OCI-LY3 (cell line): ENCODE results near the gene CALHM4.

Source experiments
- H2AFZ ChIP-seq: fragments of 200-600, 300-600 bp; shearing (Covaris generic); 2 replicates; pipeline ENCODE4 v1.6.0; 2014; ENCODE audit warnings: antibody characterized with exemption, low read depth, low read length
- H3K27ac ChIP-seq: fragments of 200-600, 300-600 bp; sonication (generic); 2 replicates; pipeline ENCODE4 v1.5.1; 2014; ENCODE audit warnings: mild to moderate bottlenecking, low read length, moderate library complexity, mixed read lengths
- H3K27me3 ChIP-seq: fragments of 200-600, 300-600 bp; sonication (generic); 2 replicates; pipeline ENCODE4 v1.6.1; 2014; ENCODE audit warnings: low read depth, low read length, mixed read lengths
- H3K36me3 ChIP-seq: fragments of 200-600, 300-600 bp; sonication (generic); replicated peaks from 2 replicates; pipeline ENCODE3; 2014; ENCODE audit warnings: low read depth, low read length, mixed read lengths
- H3K4me1 ChIP-seq: fragments of 300-600, 200-600 bp; sonication (generic); 2 replicates; pipeline ENCODE4 v1.6.1; 2014; ENCODE audit warnings: low read length, mixed read lengths
- H3K4me2 ChIP-seq: fragments of 200-600, 300-600 bp; sonication (generic); 2 replicates; pipeline ENCODE4 v1.6.1; 2014; ENCODE audit warnings: low read length, mixed read lengths
- H3K4me3 ChIP-seq: fragments of 300-600, 200-600 bp; sonication (generic); 2 replicates; pipeline ENCODE4 v1.5.1; 2014; ENCODE audit warnings: antibody characterized with exemption, mild to moderate bottlenecking, low read length, moderate library complexity
- H3K79me2 ChIP-seq: fragments of 300-600, 200-600 bp; shearing (Covaris generic); 2 replicates; pipeline ENCODE4 v1.6.1; 2014; ENCODE audit warnings: mild to moderate bottlenecking, low read length, mixed read lengths
- H3K9ac ChIP-seq: fragments of 300-600, 200-600 bp; shearing (Covaris generic); 2 replicates; pipeline ENCODE4 v1.6.0; 2014; ENCODE audit warnings: mild to moderate bottlenecking, low read length, moderate library complexity
- H3K9me3 ChIP-seq: fragments of 200-600, 300-600 bp; shearing (Covaris generic); 2 replicates; pipeline ENCODE4 v1.6.1; 2014; ENCODE audit warnings: low read length, mixed read lengths; ENCODE audit not compliant: insufficient read depth
- H4K20me1 ChIP-seq: fragments of 200-600, 300-600 bp; sonication (generic); 2 replicates; pipeline ENCODE4 v1.6.1; 2016; ENCODE audit warnings: low read length, mixed read lengths; ENCODE audit not compliant: insufficient read depth
- EZH2phosphoT487 ChIP-seq: fragments of 200-600 bp; shearing (Covaris generic); IDR thresholded peaks from 2 replicates; pipeline ENCODE4 v1.6.1; 2018; ENCODE audit warnings: antibody characterized with exemption, mixed run types, low read depth
- TF ChIP-seq, protein P1 (sequence below): fragments of 200-600, 300-600 bp; sonication (generic); IDR thresholded peaks from 2 replicates; pipeline ENCODE4 v1.5.1; 2014; ENCODE audit warnings: antibody characterized with exemption, low read length, low read depth

CALHM4 gene

DNA sequence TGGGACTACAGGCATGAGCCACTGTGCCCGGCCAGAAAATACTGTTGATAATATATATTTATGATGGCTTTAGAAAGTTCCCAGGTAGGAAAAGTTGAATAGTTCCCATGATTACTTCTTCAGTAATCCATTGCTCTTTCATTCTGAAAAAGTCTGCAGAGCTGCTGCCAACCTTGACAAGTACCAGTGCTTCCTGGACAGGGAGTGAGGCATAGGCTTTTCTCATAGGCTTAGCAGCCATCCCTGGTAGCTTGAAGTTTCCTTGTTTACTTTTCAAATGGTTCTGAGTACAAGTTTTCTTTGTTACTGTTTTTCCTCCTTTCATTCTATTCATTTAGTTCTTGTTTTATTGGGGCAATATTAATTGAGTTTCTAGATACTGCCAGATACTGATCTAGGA, 25.6 kb downstream of the CALHM4 start:
- H3K79me2 ChIP-seq, result peaks cover 40% of the 10 kb centered on the region
- no peak overlapping the region for H3K27ac ChIP-seq
- H3K27me3 ChIP-seq, result no peaks in the 10 kb centered on the region
- H3K9ac ChIP-seq, result no peak overlapping the region
- TF ChIP-seq EZH2phosphoT487, result no peak
- TF ChIP-seq, protein P1, sequence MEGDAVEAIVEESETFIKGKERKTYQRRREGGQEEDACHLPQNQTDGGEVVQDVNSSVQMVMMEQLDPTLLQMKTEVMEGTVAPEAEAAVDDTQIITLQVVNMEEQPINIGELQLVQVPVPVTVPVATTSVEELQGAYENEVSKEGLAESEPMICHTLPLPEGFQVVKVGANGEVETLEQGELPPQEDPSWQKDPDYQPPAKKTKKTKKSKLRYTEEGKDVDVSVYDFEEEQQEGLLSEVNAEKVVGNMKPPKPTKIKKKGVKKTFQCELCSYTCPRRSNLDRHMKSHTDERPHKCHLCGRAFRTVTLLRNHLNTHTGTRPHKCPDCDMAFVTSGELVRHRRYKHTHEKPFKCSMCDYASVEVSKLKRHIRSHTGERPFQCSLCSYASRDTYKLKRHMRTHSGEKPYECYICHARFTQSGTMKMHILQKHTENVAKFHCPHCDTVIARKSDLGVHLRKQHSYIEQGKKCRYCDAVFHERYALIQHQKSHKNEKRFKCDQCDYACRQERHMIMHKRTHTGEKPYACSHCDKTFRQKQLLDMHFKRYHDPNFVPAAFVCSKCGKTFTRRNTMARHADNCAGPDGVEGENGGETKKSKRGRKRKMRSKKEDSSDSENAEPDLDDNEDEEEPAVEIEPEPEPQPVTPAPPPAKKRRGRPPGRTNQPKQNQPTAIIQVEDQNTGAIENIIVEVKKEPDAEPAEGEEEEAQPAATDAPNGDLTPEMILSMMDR, result no peak
- H3K4me2 ChIP-seq, result no peak overlapping the region
- H3K36me3 ChIP-seq, result peaks cover 11% of the 10 kb centered on the region
- H3K4me3 ChIP-seq, result no peak overlapping the region
- no peaks in the 10 kb centered on the region for H3K9me3 ChIP-seq
- H2AFZ ChIP-seq, result no peak overlapping the region
- H3K4me1 ChIP-seq, result peaks cover 7% of the 10 kb centered on the region
- no peaks in the 10 kb centered on the region for H4K20me1 ChIP-seq

DNA sequence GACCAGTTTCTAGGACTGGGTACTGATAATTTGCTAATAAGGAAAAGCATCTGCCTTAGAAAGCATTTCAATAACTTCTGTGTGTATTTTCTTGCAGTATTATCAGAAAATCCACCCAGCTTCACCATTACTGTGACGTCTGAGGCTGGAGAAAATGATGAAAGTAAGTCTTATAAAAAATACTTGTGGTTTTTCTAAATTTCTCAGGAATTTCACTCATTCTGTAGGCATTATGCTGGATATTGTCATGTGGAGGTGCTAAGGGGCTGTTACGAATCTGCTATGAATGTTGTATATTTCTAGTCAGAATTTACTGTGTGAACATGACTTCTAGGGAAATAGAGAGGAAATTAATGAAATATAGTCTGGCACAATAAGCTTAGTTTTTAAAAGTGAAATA, 26.6 kb downstream of the CALHM4 start:
- no peak overlapping the region for H3K4me2 ChIP-seq
- H3K9me3 ChIP-seq, result no peaks in the 10 kb centered on the region
- no peak overlapping the region for H3K4me3 ChIP-seq
- H3K79me2 ChIP-seq, result peaks cover 32% of the 10 kb centered on the region
- H3K4me1 ChIP-seq, result peaks cover 7% of the 10 kb centered on the region
- H3K27me3 ChIP-seq, result no peaks in the 10 kb centered on the region
- H4K20me1 ChIP-seq, result no peaks in the 10 kb centered on the region
- no peak overlapping the region for H3K27ac ChIP-seq
- peaks cover 16% of the 10 kb centered on the region for H3K36me3 ChIP-seq
- no peak overlapping the region for H3K9ac ChIP-seq
- no peak overlapping the region for H2AFZ ChIP-seq
- TF ChIP-seq, protein P1, result no peak
- no peak for TF ChIP-seq EZH2phosphoT487

DNA sequence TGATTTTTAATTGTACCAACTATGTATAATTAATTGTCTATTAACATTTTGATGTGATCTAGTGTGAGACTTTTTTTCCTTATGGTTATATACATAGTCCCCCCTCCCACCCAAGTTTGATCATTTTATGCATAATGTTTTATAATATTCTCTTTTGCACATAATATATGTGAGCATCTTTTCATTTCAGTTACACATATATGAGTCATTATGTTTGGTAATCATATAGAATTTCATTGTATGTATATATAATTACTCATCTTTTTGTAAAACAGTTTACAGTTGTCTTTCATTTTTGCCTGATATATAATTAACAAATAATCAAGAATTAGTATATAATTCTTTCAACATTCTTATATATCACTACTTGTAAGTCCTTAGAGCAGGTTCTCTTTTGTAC, 32.7 kb downstream of the CALHM4 start:
- Histone ChIP-seq H4K20me1 (no peaks in the 10 kb centered on the region), H3K27ac (no peak overlapping the region), H3K36me3 (peaks cover 14% of the 10 kb centered on the region), H3K9me3 (no peaks in the 10 kb centered on the region), H3K9ac (no peak overlapping the region), H3K4me1 (peaks cover 4% of the 10 kb centered on the region), H3K27me3 (no peaks in the 10 kb centered on the region), H2AFZ (no peak overlapping the region), H3K4me3 (no peak overlapping the region), H3K4me2 (no peak overlapping the region), H3K79me2 (no peaks in the 10 kb centered on the region)
- TF ChIP-seq, protein P1, result no peak
- no peak for TF ChIP-seq EZH2phosphoT487

DNA sequence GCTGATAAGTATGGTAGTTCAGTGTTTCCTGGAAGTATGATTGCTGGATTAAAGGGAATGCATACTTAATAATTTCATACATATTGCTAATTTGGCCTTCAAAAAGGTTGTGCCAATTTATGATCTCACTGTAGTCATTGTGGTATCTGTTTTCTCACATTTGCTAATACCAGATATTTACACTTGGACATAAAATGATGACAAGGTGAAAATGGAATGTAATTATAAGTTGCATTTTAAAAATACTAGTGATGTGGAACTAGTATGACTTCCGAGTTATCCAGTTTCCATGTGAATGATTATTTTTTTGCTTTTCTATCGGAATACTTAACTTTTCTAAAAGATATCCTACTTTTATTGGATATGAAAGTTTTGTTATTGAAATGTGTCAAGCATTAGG, 33.2 kb downstream of the CALHM4 start:
- Histone ChIP-seq H3K79me2 (no peaks in the 10 kb centered on the region), H3K4me3 (no peak overlapping the region), H2AFZ (no peak overlapping the region), H3K4me2 (no peak overlapping the region), H3K9me3 (no peaks in the 10 kb centered on the region), H3K27ac (no peak overlapping the region), H3K4me1 (peaks cover 4% of the 10 kb centered on the region), H3K9ac (no peak overlapping the region), H3K27me3 (no peaks in the 10 kb centered on the region), H4K20me1 (no peaks in the 10 kb centered on the region), H3K36me3 (peaks cover 19% of the 10 kb centered on the region)
- TF ChIP-seq, protein P1, result no peak
- no peak for TF ChIP-seq EZH2phosphoT487
